Muscle layer of duodenum (tissue), 2 donors: ENCODE results near the gene SPG7.
A peak's percentile ranks its signal among the peaks of the same experiment; 100 is the strongest.

Source experiments
- H3K27ac ChIP-seq: one replicate; pipeline ENCODE4 v1.7.0; 2013; ENCODE audit warnings: mild to moderate bottlenecking, low read length
- H3K27me3 ChIP-seq: one replicate; pipeline ENCODE4 v1.7.0; 2013; ENCODE audit warnings: low read depth, mild to moderate bottlenecking, control low read depth, low read length
- H3K36me3 ChIP-seq, 2 donors: one replicate each; pipeline ENCODE4 v1.7.0; 2013; ENCODE audit warnings: low read length in 2 of 2, control low read depth in 1 of 2, mild to moderate bottlenecking in 1 of 2; ENCODE audit not compliant: insufficient read depth in 2 of 2, control insufficient read depth in 1 of 2
- H3K4me1 ChIP-seq, 2 donors: one replicate each; pipeline ENCODE4 v1.7.0; 2013; ENCODE audit warnings: low read length in 2 of 2, mild to moderate bottlenecking in 2 of 2, control low read depth in 1 of 2, moderate library complexity in 1 of 2; ENCODE audit not compliant: insufficient read depth in 2 of 2, control insufficient read depth in 1 of 2
- H3K4me3 ChIP-seq, 2 donors: one replicate each; pipeline ENCODE4 v1.7.0; 2013; ENCODE audit warnings: low read length in 2 of 2, low read depth in 1 of 2, mild to moderate bottlenecking in 1 of 2
- H3K9me3 ChIP-seq, 2 donors: one replicate each; pipeline ENCODE4 v1.7.0; 2013; ENCODE audit warnings: low read length in 2 of 2, control low read depth in 1 of 2, mild to moderate bottlenecking in 1 of 2; ENCODE audit not compliant: control insufficient read depth in 1 of 2
- donor health status: healthy.

SPG7 gene

DNA sequence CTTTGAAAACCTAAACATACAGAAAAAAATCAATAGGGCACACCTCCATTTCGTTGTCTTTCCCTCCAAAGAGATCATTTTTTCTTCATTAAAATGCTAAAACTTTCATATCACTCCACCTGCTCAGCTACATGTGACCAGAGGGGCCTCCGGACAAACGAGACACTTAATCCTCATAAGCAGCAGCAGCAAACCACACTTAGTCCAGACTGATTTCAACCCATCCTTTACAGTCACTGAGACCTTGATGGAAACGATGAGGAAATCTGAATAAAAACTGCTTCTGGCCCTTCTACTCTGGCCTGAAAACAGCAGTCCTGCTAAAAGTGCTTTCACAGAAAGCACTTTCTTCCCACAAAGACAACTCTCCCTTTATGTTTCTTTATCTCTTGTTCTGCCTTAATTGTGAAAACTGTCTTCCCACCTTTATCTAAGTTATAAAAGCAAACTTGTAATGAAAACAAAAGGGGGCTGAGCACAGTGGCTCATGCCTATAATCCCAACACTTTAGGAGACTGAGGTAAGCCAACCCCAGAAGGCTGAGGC is 22.4 kb upstream of the SPG7 start:
- no peaks in the 10 kb centered on the region for H3K27me3 ChIP-seq
- no peak overlapping the region for H3K27ac ChIP-seq
- no peaks in the 10 kb centered on the region for H3K9me3 ChIP-seq
- no peaks in the 10 kb centered on the region for H3K36me3 ChIP-seq
- peaks cover 27 to 51% of the 10 kb centered on the region in 2 donors for H3K4me1 ChIP-seq
- H3K4me3 ChIP-seq, result no peak overlapping the region

DNA sequence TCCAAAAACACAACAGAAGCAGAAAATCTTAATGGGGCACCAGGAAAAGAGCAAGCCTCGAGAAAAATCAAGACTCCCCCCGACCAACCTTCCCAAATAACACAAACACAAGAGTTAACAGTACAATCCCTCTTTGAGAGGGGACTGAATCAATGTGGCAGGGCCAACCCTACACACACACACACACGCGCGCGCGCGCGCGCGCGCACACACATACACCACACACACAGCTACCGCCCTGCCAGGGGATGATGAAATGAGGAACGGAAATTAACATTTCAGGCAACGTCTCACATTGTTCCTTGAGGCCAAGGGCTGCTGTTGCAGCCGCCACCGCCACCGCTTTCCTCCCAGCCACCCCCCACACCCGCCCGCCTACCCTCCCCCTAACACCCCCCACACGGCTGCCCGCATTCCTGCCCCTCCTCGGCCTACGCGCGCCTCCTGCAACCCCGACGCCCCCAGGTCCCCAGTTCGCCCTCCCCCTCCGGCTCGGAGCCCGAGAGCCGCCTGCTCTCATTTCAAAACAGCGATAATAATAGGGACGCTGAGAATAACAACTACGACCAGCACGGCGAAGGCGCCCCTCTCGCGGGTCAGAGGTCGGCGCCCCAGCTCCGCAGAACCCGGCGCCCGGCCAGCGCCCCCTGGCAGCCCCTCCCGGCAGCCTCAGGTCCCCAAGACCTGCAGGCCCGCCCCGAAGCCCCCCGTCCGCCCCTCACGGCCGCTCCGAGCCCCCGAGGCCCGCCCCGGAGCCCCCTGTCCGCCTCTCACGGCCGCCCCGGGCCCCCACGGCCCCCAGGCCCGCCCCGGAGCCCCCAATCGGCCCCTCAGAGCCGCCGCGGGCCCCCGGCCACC is 18.9 kb upstream of the SPG7 start:
- Histone ChIP-seq H3K36me3 (no peaks in the 10 kb centered on the region), H3K4me3 (peak overlapping the region; percentile 55 to 61), H3K27me3 (no peaks in the 10 kb centered on the region), H3K9me3 (no peaks in the 10 kb centered on the region), H3K27ac (peak overlapping the region; percentile 71), H3K4me1 (peaks cover 26 to 47% of the 10 kb centered on the region in 2 donors)

DNA sequence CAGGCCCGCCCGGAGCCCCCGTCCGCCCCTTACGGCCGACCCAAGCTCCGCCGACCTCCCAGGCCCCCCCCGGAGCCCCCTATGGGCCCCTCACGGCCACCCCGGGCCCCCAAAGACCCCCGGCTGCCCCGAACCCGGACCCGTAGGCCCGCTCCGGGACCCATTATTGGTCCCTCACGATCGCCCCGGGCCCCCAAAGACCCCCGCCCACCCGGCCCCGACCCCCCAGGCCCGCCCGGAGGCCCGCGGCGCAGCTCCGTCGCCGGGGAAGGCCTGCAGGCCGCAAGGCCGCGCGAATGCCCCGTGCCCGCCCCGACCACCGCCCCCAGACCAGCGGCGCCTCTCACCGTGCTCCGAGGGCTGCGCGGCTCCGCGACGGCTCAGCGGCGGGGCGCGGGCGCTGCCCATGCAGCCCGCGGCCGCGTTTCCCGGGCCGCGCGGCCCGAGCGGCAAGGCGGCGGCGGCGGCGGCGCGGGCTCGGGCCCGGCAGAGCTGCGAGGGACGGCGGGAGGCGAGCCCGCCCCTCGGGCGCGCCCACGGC is 18.2 kb upstream of the SPG7 start:
- Histone ChIP-seq H3K27ac (no peak overlapping the region), H3K27me3 (no peaks in the 10 kb centered on the region), H3K4me3 (peak overlapping the region in 1 of 2 donors; percentile 90), H3K36me3 (no peaks in the 10 kb centered on the region), H3K9me3 (no peaks in the 10 kb centered on the region), H3K4me1 (peaks cover 23 to 40% of the 10 kb centered on the region in 2 donors)

DNA sequence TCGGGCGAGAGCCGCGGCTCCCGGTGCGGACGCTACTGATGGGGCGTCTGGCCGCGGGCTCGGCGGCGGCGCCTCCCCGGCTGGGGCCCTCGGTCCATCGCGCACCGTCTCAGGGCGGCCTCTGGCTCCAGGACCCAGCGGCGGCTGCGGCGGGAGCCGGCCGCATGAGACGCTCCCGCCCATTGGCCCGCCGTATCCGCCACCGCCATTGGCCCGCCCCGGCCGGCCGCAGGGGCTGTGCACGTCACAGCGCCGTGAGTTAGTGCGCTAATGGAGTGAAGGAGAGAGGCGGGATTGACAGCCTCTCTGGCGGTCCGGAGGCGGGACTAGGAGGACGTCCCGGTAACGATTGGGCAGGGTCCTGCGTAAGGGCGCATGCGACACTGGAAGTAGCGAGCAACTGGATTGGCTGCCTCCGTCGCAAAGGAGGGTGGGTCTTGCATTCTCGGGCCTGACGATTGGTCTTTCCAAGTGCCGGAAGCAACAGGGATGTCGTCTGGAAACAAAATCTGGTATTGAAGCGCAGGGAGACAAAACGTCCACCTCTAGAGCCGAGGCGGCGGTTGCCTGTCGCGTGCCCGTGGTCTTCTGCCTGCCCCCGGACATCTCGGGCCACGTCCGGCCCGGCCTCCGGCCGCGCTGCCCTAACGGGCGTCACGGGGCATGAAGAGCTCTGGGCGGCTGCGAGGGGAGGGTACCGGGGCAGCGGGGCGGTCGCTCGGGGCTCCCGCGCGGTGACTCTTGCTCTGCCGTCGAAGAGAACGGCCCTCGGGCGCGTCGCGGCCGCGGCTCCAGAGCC is 17.6 kb upstream of the SPG7 start, which contains the start of gene ANKRD11:
TSS of gene ANKRD11 (minus strand) at position 123 of the 799 bp plus-strand sequence. CDS start 173,542 bp downstream, outside the sequence.
- Histone ChIP-seq H3K4me1 (peaks cover 20 to 33% of the 10 kb centered on the region in 2 donors), H3K36me3 (no peaks in the 10 kb centered on the region), H3K27me3 (no peaks in the 10 kb centered on the region), H3K27ac (peak within 1 kb of the TSS; percentile 91), H3K9me3 (no peaks in the 10 kb centered on the region), H3K4me3 (peak within 1 kb of the TSS; percentile 78 to 90)

DNA sequence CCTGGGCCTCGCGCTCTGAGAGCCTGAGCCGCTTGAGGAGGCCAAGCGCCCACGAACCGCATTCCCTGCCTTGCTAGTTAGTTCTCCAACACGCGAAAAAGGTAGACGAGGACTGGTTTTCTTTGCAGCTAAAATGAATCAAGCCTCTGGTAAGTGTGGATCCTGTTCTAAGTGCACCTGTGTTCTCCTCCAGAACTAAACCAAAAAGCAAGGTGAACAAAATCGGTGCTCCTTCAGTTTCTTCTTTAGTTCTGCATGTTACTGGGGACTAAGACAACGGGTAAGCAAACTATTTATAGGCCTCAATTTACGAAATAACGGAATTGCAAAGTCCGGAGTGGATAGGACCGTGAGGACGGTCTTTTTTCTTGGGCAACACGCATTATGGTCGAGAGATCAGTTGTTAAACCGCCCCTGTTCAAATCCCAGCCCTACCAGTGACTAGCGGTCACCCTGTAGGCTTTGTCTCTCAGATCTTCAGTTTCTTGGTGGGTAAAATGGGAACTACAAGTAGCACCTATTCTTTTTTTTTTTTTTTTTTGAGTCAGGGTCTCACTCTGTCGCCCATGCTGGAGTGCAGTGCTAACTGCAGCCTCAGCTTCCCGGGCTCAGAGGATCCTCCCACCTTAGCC is 16.8 kb upstream of the SPG7 start:
- Histone ChIP-seq H3K36me3 (no peaks in the 10 kb centered on the region), H3K9me3 (no peaks in the 10 kb centered on the region), H3K27ac (peak overlapping the region; percentile 91), H3K27me3 (no peaks in the 10 kb centered on the region), H3K4me1 (peaks cover 16 to 26% of the 10 kb centered on the region in 2 donors), H3K4me3 (peak overlapping the region; percentile 78 to 90)

DNA sequence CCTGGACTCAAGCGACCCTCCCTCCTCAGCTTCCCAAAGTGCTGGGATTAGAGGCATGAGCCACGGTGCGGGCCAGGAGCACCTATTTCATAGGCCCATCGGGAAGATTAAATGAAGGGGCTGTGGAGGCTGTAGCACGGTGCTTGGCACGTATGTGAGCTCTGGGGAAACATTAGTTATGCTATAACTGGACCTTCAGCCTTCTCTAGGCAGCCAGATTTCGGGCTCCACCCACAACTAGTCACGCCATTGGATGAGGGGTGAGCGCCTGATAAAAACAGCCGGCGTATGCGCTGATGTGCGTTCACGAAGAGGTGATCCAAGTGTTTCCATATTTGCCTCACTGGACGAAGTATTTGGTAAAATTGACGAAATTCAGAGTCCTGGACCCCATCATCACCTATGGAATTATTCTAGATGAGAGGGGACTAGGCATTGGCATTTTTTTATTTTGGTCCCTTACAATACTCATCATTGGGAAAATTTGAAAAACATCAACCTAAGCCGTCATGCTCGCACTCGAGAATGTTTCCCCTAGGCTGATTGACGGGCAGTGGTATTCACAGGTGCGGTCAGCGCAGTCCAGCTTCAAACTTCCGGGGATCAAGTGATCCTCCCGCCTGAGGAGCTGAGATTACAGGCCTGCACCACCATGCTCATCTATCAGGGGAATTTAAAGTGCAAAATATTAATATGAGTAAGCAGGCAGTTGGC is 16.1 kb upstream of the SPG7 start:
- H3K36me3 ChIP-seq, result no peaks in the 10 kb centered on the region
- peak overlapping the region; percentile 78 to 90 for H3K4me3 ChIP-seq
- H3K27me3 ChIP-seq, result no peaks in the 10 kb centered on the region
- H3K4me1 ChIP-seq, result peaks cover 16 to 24% of the 10 kb centered on the region in 2 donors
- H3K9me3 ChIP-seq, result no peaks in the 10 kb centered on the region
- no peak overlapping the region for H3K27ac ChIP-seq

DNA sequence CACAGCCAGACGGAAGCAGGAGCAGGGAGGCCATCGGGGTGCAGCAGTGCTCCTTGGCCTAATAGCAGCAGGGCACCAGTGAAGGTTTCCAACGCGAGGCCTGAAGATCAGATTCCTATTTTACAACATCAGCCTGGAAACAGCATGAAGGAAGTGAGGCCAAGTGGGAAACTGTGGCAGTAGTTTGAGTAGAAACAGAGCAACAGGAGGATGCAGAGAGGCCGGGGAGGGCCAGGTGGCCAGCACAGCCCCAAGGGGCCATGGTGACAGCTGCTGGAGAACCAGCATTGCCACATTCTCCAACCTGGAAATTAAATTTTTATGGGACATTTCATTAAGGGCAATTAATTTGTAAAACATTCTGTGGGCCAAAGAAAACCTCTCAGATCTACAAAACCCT is 14.4 kb upstream of the SPG7 start:
- Histone ChIP-seq H3K4me1 (peaks cover 12 to 15% of the 10 kb centered on the region in 2 donors), H3K27ac (no peak overlapping the region), H3K4me3 (no peak overlapping the region), H3K9me3 (no peaks in the 10 kb centered on the region), H3K27me3 (no peaks in the 10 kb centered on the region), H3K36me3 (peaks cover 0 to 3% of the 10 kb centered on the region in 2 donors)

DNA sequence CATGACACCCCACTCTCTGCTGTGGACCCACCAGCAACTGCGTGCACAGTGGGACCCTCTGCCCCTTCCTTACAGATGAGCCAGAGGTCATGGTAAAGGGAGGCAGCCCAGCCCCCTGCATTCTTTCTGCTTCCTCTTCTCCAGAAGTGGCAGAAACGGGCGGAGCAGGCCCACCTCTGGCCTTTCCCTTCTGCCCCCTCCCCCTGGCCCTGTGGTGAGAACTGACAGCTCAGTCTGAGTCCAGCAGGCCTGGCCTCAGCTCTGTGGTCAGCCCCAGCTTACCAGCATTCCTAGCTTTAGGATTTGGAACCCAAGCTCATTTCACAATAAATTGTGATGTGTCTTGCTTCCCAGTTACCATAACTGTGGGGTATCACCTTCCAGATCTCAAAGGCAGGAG is 13.1 kb upstream of the SPG7 start:
- no peaks in the 10 kb centered on the region for H3K27me3 ChIP-seq
- H3K27ac ChIP-seq, result no peak overlapping the region
- no peaks in the 10 kb centered on the region for H3K9me3 ChIP-seq
- peaks cover 0 to 6% of the 10 kb centered on the region in 2 donors for H3K36me3 ChIP-seq
- H3K4me3 ChIP-seq, result no peak overlapping the region
- peaks cover 12 to 14% of the 10 kb centered on the region in 2 donors for H3K4me1 ChIP-seq

DNA sequence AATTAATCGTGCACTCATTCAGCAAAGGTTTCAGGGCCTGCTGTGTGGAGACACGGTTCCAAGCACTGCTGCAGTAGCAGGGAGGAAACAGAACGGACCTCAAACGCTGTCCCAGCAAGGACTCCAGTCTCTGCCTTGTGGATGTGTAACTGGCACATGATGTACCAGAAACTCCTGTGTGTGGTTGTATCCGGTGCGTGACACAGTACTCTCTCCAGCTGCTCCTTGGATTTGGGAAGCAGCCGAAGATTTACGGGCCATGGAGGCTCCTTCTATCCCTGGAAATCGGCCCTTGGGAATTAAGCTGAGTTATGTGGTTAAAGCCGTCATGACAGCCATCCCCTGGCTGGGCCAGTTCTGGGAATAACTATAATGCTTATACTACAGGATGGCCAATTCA is 9.4 kb upstream of the SPG7 start:
- Histone ChIP-seq H3K27me3 (no peaks in the 10 kb centered on the region), H3K4me1 (no peaks in the 10 kb centered on the region), H3K4me3 (no peak overlapping the region), H3K27ac (no peak overlapping the region), H3K9me3 (no peaks in the 10 kb centered on the region), H3K36me3 (peaks cover 0 to 6% of the 10 kb centered on the region in 2 donors)

DNA sequence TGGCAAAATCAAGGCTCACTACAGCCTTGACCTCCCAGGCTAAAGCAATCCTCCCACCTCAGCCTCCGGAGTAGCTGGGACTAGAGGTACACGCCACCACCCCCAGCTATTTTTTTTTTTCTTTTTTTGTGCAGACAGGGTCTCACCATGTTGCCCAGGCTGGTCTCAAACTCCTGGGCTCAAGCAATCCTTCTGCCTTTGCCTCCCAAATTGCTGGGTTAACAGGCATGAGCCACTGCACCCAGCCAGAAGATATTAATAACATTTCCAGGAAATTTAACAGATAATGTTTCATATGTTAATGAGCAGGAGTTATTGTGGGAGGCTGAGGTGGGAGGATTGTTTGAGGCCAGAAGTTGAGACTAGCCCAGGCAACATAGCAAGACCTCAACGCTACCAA is 8.4 kb upstream of the SPG7 start:
- Histone ChIP-seq H3K4me1 (no peaks in the 10 kb centered on the region), H3K9me3 (no peaks in the 10 kb centered on the region), H3K27me3 (no peaks in the 10 kb centered on the region), H3K27ac (no peak overlapping the region), H3K36me3 (peaks cover 0 to 6% of the 10 kb centered on the region in 2 donors), H3K4me3 (no peak overlapping the region)
